Activated T-cell treated with anti-CD3 and anti-CD28 coated beads, Interleukin-2, amount 50 U/mL, for 48 hours (primary cell): ENCODE measurements around the gene SGCE.

ENCODE experiments used
- DNase-seq, 2 experiments: peaks; one replicate each; pipeline ENCODE4 v3.0.0-alpha.2; 2020

SGCE gene

DNA sequence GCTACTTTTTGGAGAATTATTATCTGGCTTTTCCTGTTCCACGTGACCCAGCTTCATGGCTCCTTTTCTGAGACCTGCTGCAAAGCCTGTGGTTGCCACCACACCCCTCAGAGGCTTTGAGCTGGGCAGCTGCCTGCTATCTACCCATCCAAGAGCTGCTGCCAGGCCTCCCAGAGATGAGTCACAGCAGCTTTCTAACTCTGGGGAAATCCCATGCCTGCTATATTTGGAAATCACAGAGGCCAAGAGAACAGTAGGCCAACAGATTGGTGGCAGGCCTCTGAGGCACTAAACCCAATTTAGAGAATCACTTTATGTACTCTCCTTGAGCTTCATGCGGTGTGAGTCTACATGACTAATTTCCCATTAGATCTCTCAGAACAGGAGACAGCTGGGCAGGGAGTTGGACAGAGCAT, 35.2 kb downstream of the SGCE start:
- peak; percentile 50 to 64 for DNase-seq

DNA sequence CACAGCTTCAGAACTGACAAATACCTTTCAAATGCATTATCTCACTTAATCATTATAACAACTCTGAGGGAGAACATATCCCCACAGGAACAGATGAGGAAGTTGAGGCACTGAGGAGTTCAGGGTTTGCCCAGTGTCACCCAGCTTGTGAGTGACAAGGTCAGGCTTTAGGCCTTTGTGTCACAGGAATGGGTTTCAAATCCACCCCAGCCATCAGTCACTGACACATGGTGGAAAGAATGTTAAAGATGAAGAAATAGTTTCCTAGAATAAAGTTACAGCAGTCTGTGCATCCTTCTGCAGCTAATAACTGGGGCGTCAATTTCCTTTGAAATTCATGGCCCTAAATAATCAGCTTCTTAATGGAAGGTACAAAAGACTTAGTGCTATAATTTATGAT, 37.8 kb downstream of the SGCE start:
- no peak for DNase-seq

DNA sequence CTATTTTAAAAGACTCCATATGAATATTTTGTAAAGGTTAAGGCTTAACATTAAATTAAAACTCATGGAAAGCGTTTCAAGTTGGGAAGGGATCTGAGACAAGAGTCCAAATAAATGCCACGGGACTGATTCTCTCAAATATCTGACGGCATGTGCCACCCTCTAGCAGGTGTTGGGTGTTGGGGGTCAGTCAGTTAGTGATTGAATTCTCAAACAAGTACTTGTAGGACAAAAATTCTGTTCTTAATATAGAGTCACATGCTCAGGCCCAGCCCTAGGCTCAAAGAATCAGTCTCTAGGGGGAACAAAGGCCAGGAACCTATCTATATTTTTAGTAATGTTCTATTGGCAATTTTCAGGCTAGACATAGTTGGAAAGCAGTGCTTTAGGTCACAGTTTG, 39.1 kb downstream of the SGCE start:
- no peak for DNase-seq

DNA sequence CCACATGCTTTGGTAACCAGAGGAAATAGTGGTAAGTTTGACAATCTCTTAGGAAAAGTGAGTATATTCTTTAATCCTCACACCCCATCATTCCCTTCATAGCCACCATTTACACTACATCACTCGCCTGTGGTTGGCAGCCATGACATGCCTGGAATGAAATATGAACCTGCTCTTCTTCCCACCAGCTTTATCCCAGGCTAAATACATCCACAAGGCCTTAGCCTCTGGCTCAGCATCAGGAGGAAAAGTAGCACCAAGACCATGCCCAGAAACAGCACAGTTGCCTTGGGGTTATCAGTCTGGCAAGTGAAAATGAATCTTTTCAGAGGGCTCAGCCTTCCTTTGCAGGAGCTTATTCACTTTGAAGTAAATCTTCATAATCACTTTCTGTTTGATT, 40.3 kb downstream of the SGCE start:
- DNase-seq, result no peak

DNA sequence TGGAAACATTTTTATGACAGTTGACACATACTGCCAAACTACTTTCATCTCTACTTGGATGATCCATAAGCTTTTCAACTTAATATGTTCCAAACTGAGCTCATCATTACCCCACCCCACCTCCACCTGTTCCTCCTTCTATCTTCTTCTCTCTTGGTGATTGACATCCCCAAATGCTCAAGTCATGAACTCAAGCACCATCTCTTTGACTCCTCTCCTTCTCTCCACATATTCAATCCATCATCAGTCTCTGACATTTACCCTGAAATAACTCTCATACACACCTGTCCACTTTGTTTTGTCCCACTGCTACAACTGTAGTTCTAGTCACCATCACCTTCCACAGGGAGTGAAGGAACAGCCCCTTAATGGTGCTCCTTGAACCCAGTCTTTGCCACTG, 43.3 kb downstream of the SGCE start:
- no peak for DNase-seq

DNA sequence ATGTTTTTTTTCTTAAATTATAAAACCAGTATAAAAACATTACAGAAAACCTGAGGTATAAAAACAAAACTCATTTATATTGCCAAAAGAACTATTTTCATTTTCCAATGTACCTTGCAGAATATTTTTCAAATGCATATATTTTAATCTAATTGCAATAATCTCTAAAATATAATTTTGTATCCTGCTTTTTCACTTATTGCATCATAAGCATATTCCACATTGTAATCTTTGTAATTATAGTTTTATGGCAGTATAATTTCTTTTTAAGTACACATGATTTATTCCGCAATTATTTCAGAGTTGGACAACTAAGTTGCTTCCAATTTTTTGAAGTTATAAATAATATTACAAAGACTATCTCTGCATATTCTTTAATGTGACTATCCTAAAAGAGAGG, 43.7 kb downstream of the SGCE start:
- no peak for DNase-seq

DNA sequence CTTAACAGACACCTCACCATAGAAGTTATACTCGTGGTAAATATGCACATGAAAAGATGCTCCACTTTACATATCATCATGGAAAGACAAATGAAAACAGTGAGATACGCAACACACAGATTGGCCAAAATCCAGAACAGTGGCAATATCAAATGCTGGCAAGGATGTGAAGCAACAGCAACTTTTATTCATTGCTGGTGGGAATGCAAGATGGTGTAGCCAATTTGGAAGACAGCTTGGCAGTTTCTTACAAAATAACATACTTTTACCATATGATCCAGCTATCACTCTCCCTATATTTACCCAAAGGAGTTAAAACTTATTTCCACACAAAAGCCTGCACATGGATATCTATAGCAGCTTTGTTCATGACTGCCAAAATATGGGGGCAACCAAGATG, 46.4 kb downstream of the SGCE start:
- no peak for DNase-seq

DNA sequence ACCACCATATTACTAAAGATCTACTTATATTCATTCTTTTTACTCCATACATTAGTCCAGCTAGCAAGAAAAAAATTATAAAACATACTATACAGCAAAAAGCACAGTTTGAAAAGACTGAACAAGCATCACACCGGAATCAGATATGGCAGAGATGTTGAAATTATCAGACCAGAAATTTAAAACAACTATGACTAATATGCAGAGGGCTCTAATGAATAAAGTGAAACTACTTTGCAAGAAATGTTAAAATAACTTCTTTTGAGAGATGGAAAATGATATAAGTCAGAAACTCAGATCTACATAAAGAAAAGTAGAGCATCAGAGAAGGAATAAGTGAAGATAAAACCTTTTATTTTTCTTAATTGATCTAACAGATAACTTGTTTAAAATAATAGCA, 50.9 kb downstream of the SGCE start:
- no peak for DNase-seq

DNA sequence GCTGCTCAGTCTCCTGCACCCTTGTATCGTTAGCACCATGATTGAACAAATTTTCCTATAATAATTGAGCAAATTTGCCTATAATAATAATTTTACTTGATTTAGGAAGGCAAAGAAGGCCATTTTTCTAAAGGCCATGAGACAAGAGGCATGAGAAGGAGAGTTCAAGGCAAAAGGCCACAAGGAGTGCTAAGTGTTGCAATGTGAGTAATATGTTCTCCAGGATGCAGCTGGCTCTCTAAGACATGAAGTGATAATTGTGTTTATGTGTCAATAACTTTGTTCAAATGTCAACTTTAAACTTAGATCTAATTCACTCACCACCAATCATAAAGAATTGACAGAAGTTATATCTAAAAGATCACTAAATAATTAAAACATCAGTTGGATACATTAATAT, 53.8 kb downstream of the SGCE start:
- DNase-seq, result no peak

DNA sequence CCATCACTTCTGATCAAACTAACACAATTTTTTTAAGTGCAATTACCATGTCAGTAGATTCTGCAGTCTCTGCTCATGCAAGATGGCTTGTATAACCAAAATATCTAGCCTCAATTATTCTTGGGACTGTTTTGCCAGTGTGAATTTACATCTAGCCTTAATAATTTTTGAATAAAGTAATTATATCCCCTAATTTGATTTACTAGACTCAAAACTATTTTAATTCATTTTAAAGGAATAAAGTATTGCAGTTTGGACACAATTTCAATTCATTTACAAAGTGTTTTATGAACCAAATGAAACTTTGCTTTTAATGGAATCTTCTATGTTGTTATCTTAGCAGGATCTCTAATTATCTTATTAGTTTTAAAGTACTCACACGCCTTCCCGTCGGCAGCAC, 55.7 kb downstream of the SGCE start:
- no peak for DNase-seq

DNA sequence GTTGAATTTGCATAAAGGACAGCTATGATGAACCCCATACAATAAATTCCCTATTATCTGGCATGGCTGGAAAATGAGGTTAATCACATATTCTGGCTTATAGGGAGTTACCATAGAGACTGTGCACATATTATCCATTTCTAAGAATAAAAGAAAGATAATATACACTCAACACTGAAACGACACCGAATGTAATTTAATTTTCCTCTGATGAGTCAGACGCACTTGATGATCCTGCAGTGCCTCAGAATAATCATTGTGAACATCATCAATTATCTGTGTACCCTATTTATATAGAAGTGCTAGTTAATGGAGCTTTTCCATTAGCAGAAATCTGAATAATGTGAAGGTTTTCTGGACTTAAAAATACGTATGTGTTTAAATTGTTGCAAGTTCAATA, 60.2 kb downstream of the SGCE start:
- no peak for DNase-seq

DNA sequence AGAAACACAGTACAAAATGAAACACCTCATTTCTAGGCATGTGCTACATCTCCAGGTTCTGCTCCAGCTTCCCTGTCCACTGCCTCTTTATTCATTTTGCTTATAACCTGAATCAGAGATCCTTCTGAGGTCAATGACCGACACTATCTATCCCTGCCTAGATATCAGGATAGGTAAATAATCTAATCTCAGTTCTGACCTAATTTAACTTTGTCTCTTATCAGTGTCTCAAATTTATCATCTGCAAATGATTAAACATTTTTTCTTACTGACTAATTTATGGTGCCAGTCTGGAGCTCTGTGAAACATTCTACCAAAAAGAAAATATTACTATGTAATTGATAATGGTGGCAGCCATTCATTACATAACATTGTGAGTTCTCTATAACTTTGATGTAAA, 61.1 kb downstream of the SGCE start:
- DNase-seq, result no peak

DNA sequence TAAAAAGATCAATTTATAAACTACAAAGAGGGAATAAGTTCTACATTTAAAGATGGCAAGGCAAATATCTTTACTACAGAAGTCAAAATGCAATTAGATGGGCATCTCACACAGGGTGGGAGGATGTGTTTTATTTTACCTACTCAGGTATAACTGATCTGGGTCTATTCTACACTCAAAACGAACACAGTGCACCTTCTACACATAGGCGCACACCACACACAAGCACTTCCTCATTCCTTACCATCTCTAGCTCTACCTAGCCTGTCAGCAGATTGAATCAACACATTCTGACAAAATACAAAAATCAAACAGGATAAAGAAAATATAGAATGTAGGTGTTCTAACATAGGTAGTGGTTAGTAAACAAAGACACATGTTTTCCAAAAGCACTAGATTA, 64.8 kb downstream of the SGCE start:
- no peak for DNase-seq

DNA sequence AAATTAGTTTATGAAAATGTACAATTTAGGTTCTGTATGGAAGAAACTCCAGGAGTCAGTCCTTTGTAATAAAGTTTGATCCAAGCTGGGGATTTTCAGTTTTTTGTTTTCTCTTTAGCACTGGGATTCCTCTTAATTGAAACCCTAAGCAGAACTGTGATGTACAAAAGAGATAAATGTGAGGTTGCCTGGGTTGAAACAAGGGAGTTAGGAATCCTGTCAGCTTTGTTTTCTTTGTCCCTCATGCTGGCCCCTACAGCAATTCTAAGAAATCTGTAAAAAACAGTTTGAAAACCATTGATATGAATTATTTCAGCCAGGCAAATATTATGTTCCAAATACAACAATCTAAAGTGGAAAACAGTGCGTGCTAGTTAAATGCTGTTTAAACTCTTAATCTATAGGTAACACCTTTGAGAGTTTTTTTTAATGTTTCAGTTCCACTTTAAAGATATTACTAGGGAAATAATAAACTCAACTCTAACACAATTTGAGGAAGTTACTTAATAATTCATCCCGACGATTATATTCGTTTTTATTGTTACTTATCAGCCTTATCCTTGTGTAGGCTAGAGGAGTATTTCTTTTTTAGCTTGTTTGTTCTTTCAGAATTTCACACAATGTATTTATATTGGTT, 65.3 kb downstream of the SGCE start:
- no peak for DNase-seq

DNA sequence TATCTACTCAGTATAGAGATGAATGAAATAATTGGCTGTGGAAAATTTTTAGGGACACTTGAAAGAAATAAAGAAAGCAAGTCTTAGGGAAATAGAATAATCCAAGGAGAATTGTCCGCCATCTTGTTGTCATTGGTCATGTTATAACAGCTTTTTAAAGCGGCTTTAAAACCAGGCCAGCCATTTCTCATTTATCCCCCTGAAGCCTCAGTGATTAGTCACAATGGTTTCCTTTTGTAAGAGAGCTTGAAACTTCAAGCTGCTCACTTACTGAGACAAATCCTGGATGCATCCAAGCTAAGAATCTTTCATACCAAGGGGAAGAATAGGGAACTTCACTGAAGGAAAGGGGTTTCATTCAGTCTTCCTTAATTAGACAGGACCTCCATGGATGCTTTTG, 67.9 kb downstream of the SGCE start:
- no peak for DNase-seq

DNA sequence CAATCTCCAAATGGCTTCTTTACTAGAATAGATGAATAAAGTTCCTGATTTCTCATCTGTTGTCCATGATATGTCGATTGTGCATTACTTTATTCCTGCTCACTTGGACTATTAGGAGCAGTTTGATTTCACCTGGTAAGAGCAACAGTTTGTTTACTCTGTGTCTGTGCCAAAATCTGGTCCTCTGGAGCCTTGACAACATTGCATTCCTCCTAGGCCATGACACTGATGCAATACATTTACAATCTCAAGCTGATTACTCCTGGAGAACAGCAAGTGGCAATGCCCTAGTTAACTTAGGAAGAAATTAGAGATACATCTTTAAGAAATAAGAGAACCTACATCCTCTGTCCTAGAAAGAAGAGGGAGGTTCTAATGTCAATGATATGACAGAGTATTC, 71.8 kb downstream of the SGCE start:
- no peak for DNase-seq

DNA sequence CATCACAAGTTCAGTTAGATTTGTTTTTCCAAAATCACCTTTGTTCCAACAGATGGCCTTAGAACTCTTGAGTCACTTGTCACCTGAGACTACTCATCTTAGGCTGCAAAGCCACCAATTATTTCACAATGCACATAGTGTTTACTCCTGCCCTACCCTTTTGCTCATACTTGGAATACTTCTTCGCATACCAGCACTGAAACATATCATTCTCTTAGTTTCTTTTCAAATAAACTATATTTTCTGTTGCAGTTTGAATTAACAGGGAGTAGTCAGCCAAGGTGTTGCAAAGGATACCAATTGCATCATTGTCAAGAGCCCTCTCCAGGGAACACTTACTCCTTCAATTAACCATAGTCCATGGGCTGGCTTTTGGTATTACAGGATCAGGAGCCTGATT, 75.3 kb downstream of the SGCE start:
- DNase-seq, result no peak

DNA sequence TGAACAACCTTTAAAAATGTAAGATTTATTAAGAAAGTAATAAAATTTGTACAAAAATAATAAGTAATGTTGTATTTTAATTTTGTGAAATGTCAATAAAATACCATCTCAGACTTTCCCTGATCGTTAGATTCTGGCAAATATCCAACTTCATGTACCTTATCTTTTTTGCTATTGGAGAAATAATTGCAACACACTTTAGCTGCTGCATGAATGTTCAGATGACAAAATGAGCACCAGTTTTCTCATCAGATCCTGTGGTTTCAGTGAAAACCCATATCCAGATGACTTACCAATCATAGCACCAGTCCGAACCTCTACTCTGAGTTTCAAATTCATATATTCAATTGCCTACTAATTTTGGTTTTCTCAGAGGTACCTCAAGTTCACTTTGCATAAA, 76.5 kb downstream of the SGCE start:
- no peak for DNase-seq

DNA sequence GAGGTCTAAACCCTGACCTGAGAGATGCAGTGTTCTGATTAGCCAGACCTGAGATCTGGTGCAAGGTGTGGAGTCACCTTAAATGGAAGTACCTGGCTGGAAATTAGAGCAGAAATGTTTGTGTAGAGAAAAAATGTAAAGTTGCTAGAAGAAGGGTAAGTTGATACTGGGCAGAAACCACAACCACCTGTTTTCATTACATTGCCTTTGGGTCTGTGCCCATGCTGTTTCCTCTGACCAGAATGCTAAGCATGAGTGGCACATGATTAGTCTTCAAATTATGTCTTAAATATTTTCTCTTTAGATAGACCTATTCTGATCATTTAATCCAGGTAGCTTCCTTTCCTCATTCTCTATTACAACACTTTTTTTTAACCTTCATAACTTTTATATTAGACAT, 77.3 kb downstream of the SGCE start:
- no peak for DNase-seq

DNA sequence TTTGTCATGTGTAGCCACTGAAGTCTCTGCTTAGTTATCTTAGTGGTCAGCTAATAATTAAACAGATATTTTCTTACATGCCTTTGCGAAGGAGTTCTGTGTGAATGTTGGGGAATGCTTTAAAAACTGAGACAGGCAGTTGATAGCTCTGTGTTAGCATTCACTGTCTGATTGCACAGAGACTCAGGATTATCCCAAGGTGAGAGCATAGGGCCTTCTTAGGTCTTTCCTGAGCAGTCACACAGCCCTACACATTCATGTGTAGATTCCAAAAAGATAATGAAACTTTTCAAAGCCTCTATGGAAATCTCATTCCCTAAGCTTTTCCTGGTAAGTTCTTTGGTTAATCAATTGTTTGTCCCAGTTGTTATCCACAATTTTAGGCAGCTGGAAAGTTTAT, 78.6 kb downstream of the SGCE start:
- DNase-seq, result no peak

DNA sequence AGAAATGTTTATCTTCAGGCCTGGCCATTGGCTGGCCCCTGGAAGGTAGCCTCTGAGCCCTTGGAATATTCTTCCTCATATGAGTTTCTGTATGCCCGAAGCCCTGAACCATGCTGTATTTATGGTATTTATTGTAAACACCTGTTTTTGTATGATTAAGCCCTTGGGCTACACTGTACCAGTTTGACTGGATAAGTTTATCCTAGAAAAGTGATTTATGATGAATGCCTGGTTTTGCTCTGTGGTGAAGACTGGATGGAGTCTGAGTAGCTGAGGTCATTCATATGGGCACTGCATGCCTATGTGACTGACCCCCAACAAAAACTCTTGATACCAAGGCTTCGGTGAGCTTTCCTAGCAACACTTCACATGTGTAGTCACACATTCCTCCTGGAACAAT, 79.6 kb downstream of the SGCE start:
- no peak for DNase-seq

DNA sequence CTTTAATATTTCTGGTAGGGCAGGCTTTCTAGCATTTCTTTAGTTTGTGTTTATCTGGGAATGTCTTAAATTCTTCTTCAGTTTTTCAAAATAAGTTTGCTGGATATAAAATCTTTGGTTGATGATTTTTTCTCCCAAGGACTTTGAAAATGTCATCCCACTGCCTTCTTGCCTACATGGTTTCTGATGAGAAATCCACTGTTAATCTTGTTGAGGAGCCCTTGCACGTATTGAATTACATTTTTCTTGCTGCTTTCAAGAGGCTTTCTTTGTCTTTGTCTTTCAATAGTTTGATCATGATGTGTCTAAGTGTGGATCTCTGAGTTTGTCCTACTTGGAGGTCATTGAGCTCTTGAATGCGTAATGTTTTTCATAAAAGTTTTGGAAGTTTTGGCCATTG, 80.3 kb downstream of the SGCE start:
- DNase-seq, result no peak

DNA sequence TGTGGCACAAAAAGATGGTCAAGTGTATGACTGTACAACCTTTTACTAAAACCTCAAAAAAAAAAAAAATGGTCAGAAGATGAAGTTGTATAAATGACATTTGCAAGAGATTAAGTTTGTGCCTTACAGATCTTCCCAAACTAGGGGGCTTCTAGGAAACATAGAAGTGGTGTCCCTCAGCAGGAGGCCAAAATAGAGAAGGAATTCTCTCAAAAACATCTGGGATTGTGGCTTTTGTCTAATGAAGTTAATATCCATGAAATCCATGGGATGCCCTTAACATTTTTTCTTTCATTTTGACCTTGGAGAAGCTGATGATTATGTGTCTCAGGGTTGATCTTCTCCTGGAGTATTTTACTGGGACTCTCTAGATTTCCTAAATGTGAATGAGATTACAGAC, 84.1 kb downstream of the SGCE start:
- no peak for DNase-seq

DNA sequence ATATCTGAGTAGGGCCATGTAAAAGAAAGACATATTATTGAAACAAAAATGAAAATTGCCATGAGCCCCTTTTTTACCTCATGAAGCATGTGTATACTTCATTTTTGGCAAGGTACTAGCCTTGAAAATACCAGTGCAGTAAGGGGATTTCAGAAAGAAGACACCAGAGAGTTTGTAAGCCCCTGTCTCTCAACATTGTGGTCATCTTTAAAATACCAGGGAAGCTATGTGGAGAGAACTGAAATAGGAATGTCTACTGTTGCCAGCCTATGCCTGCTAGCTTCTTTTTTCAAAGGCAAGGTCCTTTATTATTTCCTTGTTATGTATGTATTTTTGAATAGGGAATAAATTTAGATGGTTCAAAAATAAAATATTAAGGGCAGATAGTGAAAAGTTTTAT, 88.5 kb downstream of the SGCE start:
- no peak for DNase-seq

DNA sequence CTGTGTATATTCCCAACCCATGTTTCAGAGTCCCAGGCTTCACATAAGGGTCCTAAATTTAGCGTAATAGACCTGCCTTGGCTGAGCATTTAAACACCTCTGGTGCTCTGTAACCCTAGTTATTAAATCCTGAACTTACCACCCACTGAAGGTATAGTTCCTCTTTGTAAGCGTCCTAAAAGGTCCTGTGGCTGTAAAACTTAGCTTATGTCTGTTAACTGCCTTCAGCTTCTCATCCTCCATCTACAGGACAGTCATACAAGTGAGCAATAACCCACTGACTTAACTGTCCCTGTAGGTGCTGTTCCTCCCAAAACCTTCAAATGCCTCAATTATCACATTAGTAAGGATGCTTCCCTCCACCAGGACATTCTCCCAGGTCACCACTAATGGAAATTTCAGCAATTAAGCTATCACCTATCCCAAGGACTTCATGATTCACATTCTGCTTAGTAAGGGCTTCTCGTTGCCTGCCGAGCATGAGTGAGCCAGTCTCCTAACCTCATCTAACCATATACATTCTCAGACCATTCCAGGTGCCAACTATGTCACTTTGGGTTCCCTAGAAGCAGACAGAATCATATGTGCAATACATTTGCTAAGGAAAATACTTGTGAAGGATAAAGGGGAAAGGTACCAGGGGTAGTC, 90.6 kb downstream of the SGCE start:
- DNase-seq, result no peak
